CD14-positive monocyte (primary cell): Measurements from ENCODE around the gene PRAC2. TPM values are rescaled to one million over a fixed set of nuclear protein-coding genes. Genes with fewer than 3 reads are reported as not detected.

ENCODE experiments used
- DNase-seq, 3 donors: peaks; one replicate each; pipeline ENCODE4 v3.0.0-alpha.2; 2011 to 2022
- H2AFZ ChIP-seq: 2 replicates; pipeline ENCODE4 v1.6.0; 2012; ENCODE audit warnings: mild to moderate bottlenecking, low read depth, low read length, inconsistent platforms; ENCODE audit not compliant: insufficient read depth, poor library complexity, severe bottlenecking
- H3K27ac ChIP-seq, 2 donors: 1 replicate in 1 of 2; 2 replicates in 1 of 2; pipeline ENCODE4 v1.5.1; 2012 to 2013; ENCODE audit warnings: low read length in 2 of 2, control low read depth in 1 of 2, inconsistent platforms in 1 of 2, low read depth in 1 of 2, mild to moderate bottlenecking in 1 of 2
- H3K27me3 ChIP-seq, 2 donors: one replicate each; pipeline versions ENCODE4 v1.6.0 to v1.6.1; 2011 to 2013; ENCODE audit warnings: low read length in 2 of 2; ENCODE audit not compliant: control insufficient read depth in 2 of 2, insufficient read depth in 2 of 2
- H3K36me3 ChIP-seq, 2 donors: replicated peaks in 1 of 2; 1 replicate in 1 of 2; 2 replicates in 1 of 2; pipeline versions ENCODE4 v1.5.1 to v1.6.1; 2012 to 2013; ENCODE audit warnings: low read length in 2 of 2, control low read depth in 1 of 2, inconsistent platforms in 1 of 2, mild to moderate bottlenecking in 1 of 2; ENCODE audit not compliant: insufficient read depth in 2 of 2, control insufficient read depth in 1 of 2
- H3K4me1 ChIP-seq, 2 donors: 1 replicate in 1 of 2; 2 replicates in 1 of 2; pipeline versions ENCODE4 v1.5.1 to v1.6.1; 2012 to 2013; ENCODE audit warnings: low read length in 2 of 2, control low read depth in 1 of 2, inconsistent platforms in 1 of 2, mild to moderate bottlenecking in 1 of 2, moderate library complexity in 1 of 2; ENCODE audit not compliant: insufficient read depth in 2 of 2, control insufficient read depth in 1 of 2
- H3K4me2 ChIP-seq: replicated peaks from 2 replicates; pipeline ENCODE3; 2012; ENCODE audit warnings: low read length, moderate library complexity, mild to moderate bottlenecking; ENCODE audit not compliant: poor library complexity, severe bottlenecking; ENCODE audit errors: extremely low read depth
- H3K4me3 ChIP-seq, 3 experiments: fragments of 200-600 bp in 1 of 3; sonication (generic) in 1 of 3; replicated peaks in 1 of 3; 1 replicate in 2 of 3; 2 replicates in 1 of 3; pipeline ENCODE4 v1.5.1; 2011 to 2013; ENCODE audit warnings: low read length in 3 of 3, mild to moderate bottlenecking in 3 of 3, control low read depth in 2 of 3, low read depth in 2 of 3, inconsistent platforms in 1 of 3, moderate library complexity in 1 of 3
- H3K79me2 ChIP-seq: 2 replicates; pipeline ENCODE4 v1.6.0; 2012; ENCODE audit warnings: mild to moderate bottlenecking, control low read depth, inconsistent platforms, low read length, moderate library complexity; ENCODE audit not compliant: insufficient read depth
- H3K9ac ChIP-seq: 2 replicates; pipeline ENCODE4 v1.6.0; 2017; ENCODE audit warnings: low read length, mild to moderate bottlenecking; ENCODE audit not compliant: insufficient read depth, poor library complexity, severe bottlenecking
- H3K9me3 ChIP-seq, 2 donors: replicated peaks in 1 of 2; 1 replicate in 1 of 2; 2 replicates in 1 of 2; pipeline versions ENCODE4 v1.5.1 to v1.6.1; 2012 to 2013; ENCODE audit warnings: low read length in 2 of 2, control low read depth in 1 of 2; ENCODE audit not compliant: control insufficient read depth in 1 of 2, insufficient read depth in 1 of 2
- H4K20me1 ChIP-seq: 2 replicates; pipeline ENCODE4 v1.6.0; 2012; ENCODE audit warnings: mild to moderate bottlenecking, low read length, control low read depth, moderate library complexity; ENCODE audit not compliant: insufficient read depth
- H3K27ac Mint-ChIP-seq, 7 donors: one replicate each; pipeline ENCODE4 v1.8.0; 2020; ENCODE audit warnings: mild to moderate bottlenecking in 7 of 7, mixed read lengths in 7 of 7, moderate library complexity in 6 of 7, inconsistent platforms in 2 of 7
- H3K27me3 Mint-ChIP-seq, 3 donors: one replicate each; pipeline ENCODE4 v1.8.0; 2021 to 2022; ENCODE audit warnings: low read depth in 3 of 3, mild to moderate bottlenecking in 3 of 3, mixed read lengths in 3 of 3, moderate library complexity in 3 of 3, inconsistent platforms in 1 of 3
- H3K36me3 Mint-ChIP-seq, 2 donors: one replicate each; pipeline ENCODE4 v1.8.0; 2020; ENCODE audit warnings: mixed read lengths in 2 of 2, inconsistent platforms in 1 of 2, mild to moderate bottlenecking in 1 of 2
- H3K4me1 Mint-ChIP-seq: one replicate; pipeline ENCODE4 v1.8.0; 2020; ENCODE audit warnings: mild to moderate bottlenecking, mixed read lengths
- H3K4me3 Mint-ChIP-seq, 2 donors: one replicate each; pipeline ENCODE4 v1.8.0; 2020; ENCODE audit warnings: mild to moderate bottlenecking in 2 of 2, mixed read lengths in 2 of 2, moderate library complexity in 1 of 2
- H3K9me3 Mint-ChIP-seq, 7 donors: one replicate each; pipeline ENCODE4 v1.8.0; 2020 to 2022; ENCODE audit warnings: mixed read lengths in 7 of 7, mild to moderate bottlenecking in 6 of 7, moderate library complexity in 6 of 7, inconsistent platforms in 2 of 7
- CTCF ChIP-seq: fragments of 200-600 bp; IDR thresholded peaks from one replicate; pipeline ENCODE4 v1.8.0; 2022; ENCODE audit warnings: antibody characterized with exemption, mild to moderate bottlenecking
- WGBS: methylation state at CpG from one replicate; pipeline ENCODE4 v1.1.5; 2013; ENCODE audit warnings: missing lambda C conversion rate; ENCODE audit not compliant: insufficient coverage; 5-methylcytosine and 5-hydroxymethylcytosine counted together
- intact Hi-C, 2 donors: fragments of 100-400 bp; cut with micrococcal nuclease; formaldehyde crosslinking; loops; one replicate each; pipeline versions ENCODE4 v1.15.0 to v1.15.1; 2023
- polyA plus RNA-seq, 3 donors: library from polyadenylated mRNA; depleted of rRNA in 1 of 3; unstranded in 2 of 3; stranded (reverse) in 1 of 3; fragments of 300-500 nt in 2 of 3; fragments of >200 nt in 1 of 3; fragmentation: Illumina TruSeq in 2 of 3; gene quantifications; 1 replicate in 2 of 3; 2 replicates in 1 of 3; pipeline ENCODE4 v1.2.3, GENCODE V29; 2012 to 2021

Gene PRAC2
- polyA plus RNA-seq, 3 donors, result not detected

- peaks cover 0 to 3% of the 10 kb centered on the region in 2 donors for H3K4me1 ChIP-seq
- H3K4me2 ChIP-seq, result no peak overlapping the region
- no peaks in the 10 kb centered on the region for H3K36me3 ChIP-seq
- Mint-ChIP-seq H3K4me3 (peak overlapping the region in 1 of 2 donors; percentile 56), H3K9me3 (peaks cover 0 to 3% (median 0%) of the 10 kb centered on the region in 7 donors), H3K27ac (peak overlapping the region in 1 of 7 donors; percentile 54), H3K4me1 (peaks cover 2% of the 10 kb centered on the region), H3K36me3 (no peaks in the 10 kb centered on the region), H3K27me3 (peaks cover 37 to 76% (median 48%) of the 10 kb centered on the region in 3 donors)
- H3K27me3 ChIP-seq, result peaks cover 19 to 58% of the 10 kb centered on the region in 2 donors
- DNase-seq, result peak; percentile 32 to 49 (median 36)
- no peaks in the 10 kb centered on the region for H3K79me2 ChIP-seq
- no peak overlapping the region for H3K9ac ChIP-seq
- intact Hi-C loops, result loop anchor here (2.0 to 10.0 kb wide), 4 partner anchors 109 to 356 kb away; no protein-coding TSS in a partner anchor
- no peaks in the 10 kb centered on the region for H4K20me1 ChIP-seq
- no peak overlapping the region for H3K27ac ChIP-seq
- no peak overlapping the region for H3K4me3 ChIP-seq
- TF ChIP-seq CTCF, result peak; percentile 98
- peak overlapping the region; percentile 38 for H2AFZ ChIP-seq
- WGBS, result 10% methylated on average over 34 of the region's 41 CpGs
- H3K9me3 ChIP-seq, result no peaks in the 10 kb centered on the region
These were observed 44.6 kb upstream of the PRAC2 start for GRCh38 chr17:48678141-48678971.

- Mint-ChIP-seq H3K27me3 (peaks cover 29 to 68% (median 48%) of the 10 kb centered on the region in 3 donors), H3K36me3 (no peaks in the 10 kb centered on the region), H3K4me1 (peaks cover 2% of the 10 kb centered on the region), H3K9me3 (peaks cover 0 to 3% (median 0%) of the 10 kb centered on the region in 7 donors), H3K27ac (no peak overlapping the region), H3K4me3 (no peak overlapping the region)
- Histone ChIP-seq H3K9ac (no peak overlapping the region), H3K27me3 (peaks cover 19 to 53% of the 10 kb centered on the region in 2 donors), H3K36me3 (no peaks in the 10 kb centered on the region), H2AFZ (no peak overlapping the region), H3K27ac (no peak overlapping the region), H3K4me2 (no peak overlapping the region), H3K9me3 (no peaks in the 10 kb centered on the region), H3K4me3 (no peak overlapping the region), H3K79me2 (no peaks in the 10 kb centered on the region), H4K20me1 (no peaks in the 10 kb centered on the region), H3K4me1 (peaks cover 0 to 3% of the 10 kb centered on the region in 2 donors)
- no peak for DNase-seq
- WGBS, result 86% methylated on average over 2 of the region's 5 CpGs
- intact Hi-C loops, result loop anchor here (2.0 to 10.0 kb wide), 4 partner anchors 108 to 355 kb away; no protein-coding TSS in a partner anchor
- no peak for TF ChIP-seq CTCF
These were observed 43.4 kb upstream of the PRAC2 start for GRCh38 chr17:48679385-48680096.
